A673 (cell line): ENCODE measurements around the gene ADCY6. TPM values are rescaled to one million over a fixed set of nuclear protein-coding genes. Genes with fewer than 3 reads are reported as not detected.

ENCODE experiments used
- BruUV-seq: library from RNA; stranded (reverse); fragments of 400-500 nt; replicated peaks from 2 replicates; lab custom pipeline; 2021; lab: Mats Ljungman, UMichigan
- CTCF ChIA-PET: fragments of 300-600 bp; sonication (Branson Sonifier 250); formaldehyde crosslinking; loops from one replicate; lab custom pipeline; 2022; ENCODE audit warnings: antibody characterized with exemption; lab: Charles Lee
- POLR2A ChIA-PET: fragments of 300-600 bp; sonication (Branson Sonifier 250); formaldehyde crosslinking; loops from one replicate; lab custom pipeline; 2022; ENCODE audit warnings: antibody characterized with exemption; ENCODE audit not compliant: low non-redundant PET; lab: Charles Lee
- DNase-seq: peaks from one replicate; pipeline ENCODE4 v3.0.0-alpha.2; 2015; ENCODE audit warnings: low spot score
- H3K27ac ChIP-seq: fragments of 200-600 bp; sonication (generic); 2 replicates; pipeline ENCODE4 v1.5.1; 2016; ENCODE audit warnings: mixed run types, low read depth, mild to moderate bottlenecking, mixed read lengths, antibody characterized with exemption, low read length; ENCODE audit not compliant: poor library complexity, severe bottlenecking
- H3K27me3 ChIP-seq: fragments of 200-600 bp; sonication (generic); replicated peaks from 2 replicates; pipeline ENCODE4 v1.6.1; 2017; ENCODE audit warnings: mixed run types, low read depth, mild to moderate bottlenecking, mixed read lengths, antibody characterized with exemption, low read length; ENCODE audit not compliant: insufficient read depth, poor library complexity
- H3K36me3 ChIP-seq: fragments of 200-600 bp; sonication (generic); 2 replicates; pipeline ENCODE4 v1.6.1; 2016; ENCODE audit warnings: mixed run types, mild to moderate bottlenecking, mixed read lengths, antibody characterized with exemption, low read length; ENCODE audit not compliant: insufficient read depth, poor library complexity, severe bottlenecking
- H3K4me1 ChIP-seq: fragments of 200-600 bp; sonication (generic); 2 replicates; pipeline ENCODE4 v1.6.1; 2017; ENCODE audit warnings: mixed run types, mild to moderate bottlenecking, mixed read lengths, antibody characterized with exemption, low read length; ENCODE audit not compliant: insufficient read depth, poor library complexity, severe bottlenecking
- H3K4me3 ChIP-seq: fragments of 200-600 bp; sonication (generic); 2 replicates; pipeline ENCODE4 v1.5.1; 2016; ENCODE audit warnings: low read depth, mixed run types, mild to moderate bottlenecking, mixed read lengths, low read length; ENCODE audit not compliant: poor library complexity, severe bottlenecking
- H3K9me3 ChIP-seq: fragments of 200-600 bp; sonication (generic); 2 replicates; pipeline ENCODE4 v1.6.1; 2016; ENCODE audit warnings: mixed run types, low read depth, mild to moderate bottlenecking, mixed read lengths, antibody characterized with exemption, low read length; ENCODE audit not compliant: poor library complexity, severe bottlenecking
- CTCF ChIP-seq: fragments of 300-800, 200-600 bp; sonication (generic); conservative IDR thresholded peaks from 2 replicates; pipeline ENCODE4 v1.5.1; 2017; ENCODE audit warnings: low read depth, mild to moderate bottlenecking, antibody characterized with exemption, low read length, moderate library complexity, mixed read lengths
- EZH2 ChIP-seq: fragments of 200-600 bp; sonication (generic); IDR thresholded peaks from 2 replicates; pipeline ENCODE4 v1.6.1; 2017; ENCODE audit warnings: borderline replicate concordance, low read depth, mild to moderate bottlenecking, mixed read lengths, antibody characterized with exemption, low read length; ENCODE audit not compliant: poor library complexity, severe bottlenecking
- intact Hi-C: fragments of 100-400 bp; cut with micrococcal nuclease; formaldehyde crosslinking; loops from one replicate; pipeline ENCODE4 v1.10.0; 2022; ENCODE audit not compliant: unreplicated experiment
- total RNA-seq: library from RNA; stranded (reverse); gene quantifications from 2 replicates; pipeline ENCODE4 v1.2.3, GENCODE V29; 2021

ADCY6 gene
- total RNA-seq, 1 experiment from 2014 or later: 6.8 TPM

GRCh38 chr12:48774516-48774915 lies 14.4 kb downstream of the ADCY6 start:
- intact Hi-C loops: no loop called here
- Histone ChIP-seq H3K27ac (no peak overlapping the region), H3K4me1 (peaks cover under 1% of the 10 kb centered on the region), H3K9me3 (no peaks in the 10 kb centered on the region), H3K27me3 (no peaks in the 10 kb centered on the region), H3K4me3 (no peak overlapping the region), H3K36me3 (no peaks in the 10 kb centered on the region)
- TF ChIP-seq CTCF (no peak), EZH2 (no peak)
- BruUV-seq: no TSS peak
- no peak for DNase-seq
- ChIA-PET POLR2A (no interaction called here), CTCF (no interaction called here)

GRCh38 chr12:48773686-48774085 lies 15.2 kb downstream of the ADCY6 start:
- Histone ChIP-seq H3K27me3 (no peaks in the 10 kb centered on the region), H3K9me3 (no peaks in the 10 kb centered on the region), H3K27ac (no peak overlapping the region), H3K36me3 (no peaks in the 10 kb centered on the region), H3K4me3 (no peak overlapping the region), H3K4me1 (no peaks in the 10 kb centered on the region)
- POLR2A ChIA-PET: no interaction called here
- no TSS peak for BruUV-seq
- TF ChIP-seq EZH2 (no peak), CTCF (no peak)
- intact Hi-C loops: no loop called here
- CTCF ChIA-PET: interaction anchor here (0.6 kb wide), 1 partner anchor 75 kb away, joined by 3 read pairs; no protein-coding TSS in a partner anchor
- no peak for DNase-seq

- H3K36me3 ChIP-seq: no peaks in the 10 kb centered on the region
- no peaks in the 10 kb centered on the region for H3K9me3 ChIP-seq
- intact Hi-C loops: no loop called here
- no peak overlapping the region for H3K4me3 ChIP-seq
- H3K4me1 ChIP-seq: no peaks in the 10 kb centered on the region
- ChIA-PET CTCF (no interaction called here), POLR2A (no interaction called here)
- TF ChIP-seq CTCF: no peak
- TF ChIP-seq EZH2: no peak
- BruUV-seq: no TSS peak
- H3K27ac ChIP-seq: no peak overlapping the region
- no peak for DNase-seq
- no peaks in the 10 kb centered on the region for H3K27me3 ChIP-seq
Observed at GRCh38 chr12:48771588-48772112, 17.2 kb downstream of the ADCY6 start.
